Measurements from ENCODE around the gene NHLRC4.

NHLRC4 gene

GRCh38 chr16:553601-554296 is 13.1 kb upstream of the NHLRC4 start:
- no peak for DNase-seq (ENCODE audit: low spot score)

GRCh38 chr16:554297-554621 is 12.5 kb upstream of the NHLRC4 start:
- no peak for DNase-seq (ENCODE audit: low spot score)

- DNase-seq (ENCODE audit: low spot score): no peak
Observed at GRCh38 chr16:554640-555365, 12.0 kb upstream of the NHLRC4 start.

GRCh38 chr16:555528-556473 is 11.0 kb upstream of the NHLRC4 start:
- no peak for DNase-seq (ENCODE audit: low spot score)

- no peak for DNase-seq (ENCODE audit: low spot score)
Observed at GRCh38 chr16:556474-557173, 10.2 kb upstream of the NHLRC4 start.

GRCh38 chr16:557463-558297 is 9.1 kb upstream of the NHLRC4 start:
- DNase-seq (ENCODE audit: low spot score): no peak

GRCh38 chr16:558298-559020 is 8.3 kb upstream of the NHLRC4 start:
- DNase-seq (ENCODE audit: low spot score): no peak

- DNase-seq (ENCODE audit: low spot score): no peak
Observed at GRCh38 chr16:559021-559380, 7.8 kb upstream of the NHLRC4 start.

- DNase-seq (ENCODE audit: low spot score): no peak
Observed at GRCh38 chr16:559411-560203, 7.2 kb upstream of the NHLRC4 start.

- no peak for DNase-seq (ENCODE audit: low spot score)
Observed at GRCh38 chr16:560204-560700, 6.6 kb upstream of the NHLRC4 start, which contains the start of gene PRR35. PRR35 (plus strand) TSS chr16:560394; CDS start chr16:563295, 2,901 bp downstream.

GRCh38 chr16:560701-561412 is 5.9 kb upstream of the NHLRC4 start:
- no peak for DNase-seq (ENCODE audit: low spot score)

GRCh38 chr16:561413-561794 is 5.4 kb upstream of the NHLRC4 start:
- no peak for DNase-seq (ENCODE audit: low spot score)

GRCh38 chr16:561957-562938 is 4.6 kb upstream of the NHLRC4 start:
- DNase-seq (ENCODE audit: low spot score): no peak

- DNase-seq (ENCODE audit: low spot score): no peak
Observed at GRCh38 chr16:563072-563644, 3.6 kb upstream of the NHLRC4 start.

- no peak for DNase-seq (ENCODE audit: low spot score)
Observed at GRCh38 chr16:564690-565418, 2.0 kb upstream of the NHLRC4 start.

All from left forelimb (tissue), 1 donor.